RWPE1 (cell line): Measurements from ENCODE around the gene SUN1.

Experiments
- CTCF ChIA-PET: fragments of 350-600 bp; sonication (Branson Sonifier 250); formaldehyde crosslinking; extraction: SDS; loops from one replicate; lab custom pipeline; 2021; lab: Yijun Ruan, JAX
- POLR2A ChIA-PET: fragments of 400-600 bp; formaldehyde crosslinking; extraction: SDS; loops from one replicate; lab custom pipeline; 2020; ENCODE audit warnings: antibody characterized with exemption; ENCODE audit not compliant: low non-redundant PET; lab: Yijun Ruan, JAX
- DNase-seq: peaks from one replicate; pipeline ENCODE4 v3.0.0; 2012; ENCODE audit warnings: low spot score
- H3K27ac ChIP-seq: fragments of 450-650 bp; 2 replicates; pipeline ENCODE4 v1.5.1; 2017
- CTCF ChIP-seq: fragments of 450-650 bp; conservative IDR thresholded peaks from 2 replicates; pipeline ENCODE4 v1.5.1; 2017; ENCODE audit warnings: low read depth, mild to moderate bottlenecking

The SUN1 gene

DNA sequence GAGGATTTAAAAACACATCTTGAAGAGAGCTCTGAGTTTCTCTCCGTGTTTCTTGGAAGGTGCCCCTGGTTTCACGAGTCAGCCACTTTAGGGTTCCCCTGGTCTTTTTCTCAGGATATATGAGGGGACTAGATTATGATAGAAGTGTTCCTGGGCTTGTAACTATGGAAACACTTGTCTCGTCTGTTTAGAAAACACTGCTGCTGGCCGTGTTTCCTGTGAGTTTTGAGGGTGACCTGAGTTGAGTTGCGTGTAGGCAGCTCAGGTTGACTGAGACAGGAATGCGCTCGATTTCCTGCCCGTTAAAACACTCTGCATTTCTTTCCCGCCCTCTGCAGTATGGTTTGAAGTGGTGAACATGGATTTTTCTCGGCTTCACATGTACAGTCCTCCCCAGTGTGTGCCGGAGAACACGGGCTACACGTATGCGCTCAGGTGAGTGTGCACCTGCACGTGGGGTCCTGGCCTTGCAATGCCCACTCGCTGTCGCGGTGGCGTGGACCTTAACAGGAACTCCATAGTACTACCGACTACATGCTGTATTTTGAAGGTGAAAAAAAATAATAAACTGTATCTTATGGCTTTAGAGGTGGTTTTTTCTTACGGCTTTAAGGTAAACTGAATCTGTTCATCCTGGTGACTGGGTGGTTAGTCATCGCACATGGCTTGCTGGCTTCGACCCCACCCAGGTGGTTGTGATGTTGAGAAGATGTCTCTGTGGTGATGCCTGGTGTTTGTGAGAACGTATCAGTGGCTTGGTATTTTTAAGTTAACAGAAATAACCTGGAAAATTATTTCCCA, at the start of gene SUN1:
SUN1 (plus strand) TSS at position 310 of the 801 bp plus-strand sequence; CDS start at position 359, 49 bp downstream.
- H3K27ac ChIP-seq = peak within 1 kb of the TSS; percentile 100
- POLR2A ChIA-PET = interaction anchor here (0.6 kb wide), 1 partner anchor 38 kb away, joined by 3 read pairs; no protein-coding TSS in a partner anchor
- peak; percentile 98 for DNase-seq

DNA sequence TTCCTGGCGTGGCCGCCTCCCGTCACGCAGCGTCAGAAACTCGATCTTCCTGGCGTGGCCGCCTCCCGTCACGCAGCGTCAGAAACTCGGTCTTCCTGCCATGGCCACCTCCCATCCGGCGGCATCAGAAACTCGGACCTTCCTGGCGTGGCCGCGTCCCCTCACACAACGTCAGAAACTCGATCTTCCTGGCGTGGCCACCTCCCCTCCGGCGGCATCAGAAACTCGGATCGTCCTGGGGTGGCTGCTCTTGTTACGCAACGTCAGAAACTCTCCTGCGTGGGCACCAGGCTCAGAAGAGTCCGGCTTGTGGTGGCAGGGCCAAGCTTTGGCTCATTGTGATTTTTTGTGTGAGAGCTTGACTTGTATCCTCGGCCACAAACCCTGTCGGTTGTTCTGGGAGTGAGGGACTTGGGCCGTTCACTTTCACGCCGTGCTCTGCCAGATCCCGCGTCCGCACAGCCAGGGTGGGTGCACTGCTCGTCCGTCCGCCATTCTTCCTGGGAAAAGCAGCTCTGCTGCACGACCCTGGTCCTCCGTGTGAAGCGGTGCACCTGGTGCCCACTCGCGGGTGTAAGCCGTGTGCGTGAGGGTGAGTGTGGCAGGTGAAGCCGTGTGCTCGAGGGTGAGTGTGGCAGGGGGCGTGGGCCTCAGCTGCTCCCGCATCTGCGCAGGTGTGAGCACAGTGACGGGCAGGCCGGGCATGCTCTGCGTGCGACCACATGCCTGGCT, 49.4 kb upstream of the SUN1 start:
- TF ChIP-seq CTCF = no peak
- H3K27ac ChIP-seq = peak overlapping the region; percentile 0; the same call in 1 of the 2 replicates
- no peak for DNase-seq
- ChIA-PET CTCF (interaction anchor here (1.5 kb wide), 1 partner anchor 91 kb away, joined by 6 read pairs; no protein-coding TSS in a partner anchor), POLR2A (no interaction called here)

More for the DNA sequence above, at the start of gene SUN1:
- CTCF ChIA-PET = interaction anchor here (0.5 to 2.7 kb wide), 5 partner anchors 8 to 46 kb away, joined by 3 to 10 read pairs (median 5); no protein-coding TSS in a partner anchor
- TF ChIP-seq CTCF = no peak

DNA sequence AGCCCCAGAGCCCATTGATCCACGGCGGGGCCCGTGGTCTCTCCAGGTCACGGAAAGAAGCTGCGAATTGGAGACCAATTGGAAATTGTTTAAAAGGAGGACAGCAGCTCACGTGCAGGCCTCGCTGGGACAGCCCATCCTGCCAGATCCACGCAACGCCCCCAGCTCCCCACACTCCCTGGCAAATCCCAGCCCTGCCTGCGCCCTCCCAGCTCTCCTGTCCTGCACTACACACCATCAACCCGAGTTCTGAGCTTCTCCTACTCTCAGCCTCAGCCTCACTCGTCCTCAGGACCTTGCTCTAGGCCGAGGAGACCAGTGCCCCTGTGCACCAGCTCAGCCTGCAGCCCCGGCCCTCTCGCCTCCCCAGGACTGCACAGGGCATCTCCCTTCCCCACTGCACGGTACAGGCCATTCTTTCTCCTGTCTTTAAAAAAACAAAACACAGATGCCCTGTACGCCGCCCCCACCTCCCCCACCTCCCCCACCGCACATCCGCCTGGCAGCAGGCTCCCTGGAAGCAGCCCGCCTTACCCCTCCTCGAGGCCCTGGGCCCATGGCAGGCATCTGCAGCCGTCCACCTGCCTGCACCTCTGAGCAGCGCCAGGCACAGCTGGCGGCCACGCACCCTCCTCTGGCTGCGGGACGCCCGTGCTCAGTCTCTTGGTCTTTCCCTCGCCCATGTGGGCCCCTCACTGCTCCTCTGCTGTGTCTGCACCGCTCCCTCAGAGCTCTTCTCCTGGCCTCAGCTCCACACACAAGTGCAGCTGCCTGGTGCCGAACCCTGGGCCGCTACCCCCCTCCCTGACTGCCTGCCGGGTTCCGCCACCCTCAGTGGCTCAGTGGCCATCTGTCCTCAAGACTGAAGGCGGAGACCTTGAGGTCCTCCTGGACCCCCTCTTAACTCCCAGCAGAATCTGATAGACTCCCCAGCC, 48.5 kb upstream of the SUN1 start:
- TF ChIP-seq CTCF = no peak
- peak overlapping the region; percentile 5; the same call in 1 of the 2 replicates for H3K27ac ChIP-seq
- DNase-seq = no peak
- POLR2A ChIA-PET = no interaction called here
- CTCF ChIA-PET = interaction anchor here (1.5 kb wide), 1 partner anchor 90 kb away, joined by 6 read pairs; no protein-coding TSS in a partner anchor

GRCh38 chr7:784971-785370, 47.3 kb upstream of the SUN1 start:
- TF ChIP-seq CTCF = no peak
- POLR2A ChIA-PET = no interaction called here
- no peak for DNase-seq
- CTCF ChIA-PET = no interaction called here
- peak overlapping the region; percentile 47 for H3K27ac ChIP-seq

- no peak for DNase-seq
- TF ChIP-seq CTCF = no peak
- peak overlapping the region; percentile 47 for H3K27ac ChIP-seq
- POLR2A ChIA-PET = no interaction called here
- CTCF ChIA-PET = interaction anchor here (0.6 kb wide), 1 partner anchor 139 kb away, joined by 4 read pairs; no protein-coding TSS in a partner anchor
Measured at GRCh38 chr7:785416-785815, 46.9 kb upstream of the SUN1 start.
